ENCODE data around the gene SMAD3.

SMAD3 gene

GRCh38 chr15:67184208-67184925 is 119.0 kb downstream of the SMAD3 start:
- no peak for DNase-seq (ENCODE audit: low read depth)

- no peak for DNase-seq (ENCODE audit: low read depth)
These were observed 119.6 kb downstream of the SMAD3 start for GRCh38 chr15:67185051-67185450.

- DNase-seq (ENCODE audit: low read depth): no peak
These were observed 120.3 kb downstream of the SMAD3 start for GRCh38 chr15:67185621-67186225.

DNA sequence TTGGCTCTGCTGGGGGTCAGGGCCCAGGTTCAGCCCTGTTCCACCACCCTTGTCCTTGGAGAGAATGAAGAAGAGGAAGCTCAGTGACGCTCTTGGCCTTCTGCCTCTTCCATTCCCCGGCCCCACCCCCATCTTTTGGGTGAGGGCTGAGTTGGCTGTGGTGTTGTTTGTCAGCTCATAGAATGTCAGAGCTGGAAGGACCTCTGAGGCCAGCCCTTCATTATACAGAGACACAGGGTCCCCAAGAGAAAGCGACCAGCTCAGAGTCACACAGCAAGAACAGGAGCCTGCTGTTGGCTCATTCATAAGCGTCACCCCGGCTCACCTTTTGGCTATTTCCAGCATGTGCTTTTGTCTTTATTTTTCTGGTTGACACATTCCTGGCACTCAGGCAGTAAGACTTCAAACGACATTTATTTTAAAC is 120.8 kb downstream of the SMAD3 start:
- no peak for DNase-seq (ENCODE audit: low read depth)

DNA sequence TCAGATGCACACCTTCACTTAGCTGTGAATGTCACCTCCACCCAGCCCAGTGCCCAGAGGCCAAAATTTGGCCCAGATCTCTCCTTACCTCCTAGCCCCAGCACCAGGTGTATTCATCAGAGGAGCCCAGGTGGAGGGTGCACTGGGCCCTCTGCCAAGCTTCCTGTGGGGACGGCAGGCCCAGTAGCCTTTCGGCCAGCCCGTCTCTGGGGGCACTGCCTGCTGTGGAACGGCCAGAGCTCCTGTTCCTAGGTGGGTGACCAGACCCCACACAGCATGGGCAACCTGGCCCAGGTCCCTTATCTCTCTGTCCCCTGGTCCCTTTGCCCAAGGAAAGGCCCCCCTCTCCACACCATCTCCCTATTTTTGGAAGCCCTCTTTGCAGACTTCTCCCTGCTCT is 121.3 kb downstream of the SMAD3 start:
- no peak for DNase-seq (ENCODE audit: low read depth)

DNA sequence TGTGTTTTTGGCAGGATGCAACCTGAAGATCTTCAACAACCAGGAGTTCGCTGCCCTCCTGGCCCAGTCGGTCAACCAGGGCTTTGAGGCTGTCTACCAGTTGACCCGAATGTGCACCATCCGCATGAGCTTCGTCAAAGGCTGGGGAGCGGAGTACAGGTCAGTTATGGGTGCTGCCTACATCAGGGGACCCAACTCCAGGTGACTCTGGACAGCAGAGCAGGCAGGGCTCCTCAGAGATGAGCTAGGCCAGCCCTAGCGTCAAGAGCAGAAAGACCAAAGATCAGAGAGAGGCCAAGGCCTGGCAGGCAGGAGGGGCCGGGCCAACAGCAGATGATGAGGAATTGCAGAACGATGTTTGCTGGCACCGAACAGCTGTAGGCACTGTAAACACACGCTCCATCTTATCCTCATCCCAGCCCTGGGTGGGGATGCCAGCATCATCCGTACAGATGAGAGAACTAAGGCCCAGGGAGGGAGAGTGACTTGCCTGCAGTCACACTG is 122.0 kb downstream of the SMAD3 start:
- DNase-seq (ENCODE audit: low read depth): no peak

DNA sequence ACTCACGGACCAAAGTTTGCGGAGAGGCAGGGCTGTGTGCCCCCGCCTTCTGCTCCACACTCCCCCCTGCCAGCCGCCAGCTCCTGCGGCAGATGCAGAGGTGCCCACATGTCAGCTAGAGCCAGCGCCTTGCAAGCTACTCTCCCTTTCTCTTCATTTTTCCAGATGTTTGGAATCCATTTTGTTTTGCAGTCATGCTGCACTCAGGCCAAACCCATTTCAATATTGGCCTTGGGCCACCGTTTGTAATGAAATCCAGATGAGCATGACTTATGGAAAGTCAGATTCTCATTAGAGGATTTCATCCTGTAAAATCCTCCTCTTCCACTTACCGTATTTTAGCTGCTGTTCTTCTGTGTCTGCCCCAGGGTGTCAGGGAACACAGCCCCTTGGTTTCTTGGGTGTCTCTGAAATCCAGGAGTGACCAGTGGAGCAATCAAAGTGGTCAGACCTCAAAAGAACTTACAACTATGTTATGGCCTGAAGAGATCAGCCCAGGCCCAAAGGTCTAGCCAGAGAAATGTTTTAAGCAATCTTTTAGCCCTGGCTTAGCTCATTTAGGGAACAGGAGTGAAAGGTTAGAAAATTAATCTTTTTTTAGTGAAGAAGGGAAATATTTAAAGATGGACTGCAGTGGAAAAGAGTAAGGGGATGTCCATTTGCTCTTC is 123.3 kb downstream of the SMAD3 start:
- DNase-seq (ENCODE audit: low read depth): no peak

GRCh38 chr15:67189326-67190051 is 124.1 kb downstream of the SMAD3 start:
- no peak for DNase-seq (ENCODE audit: low read depth)

DNA sequence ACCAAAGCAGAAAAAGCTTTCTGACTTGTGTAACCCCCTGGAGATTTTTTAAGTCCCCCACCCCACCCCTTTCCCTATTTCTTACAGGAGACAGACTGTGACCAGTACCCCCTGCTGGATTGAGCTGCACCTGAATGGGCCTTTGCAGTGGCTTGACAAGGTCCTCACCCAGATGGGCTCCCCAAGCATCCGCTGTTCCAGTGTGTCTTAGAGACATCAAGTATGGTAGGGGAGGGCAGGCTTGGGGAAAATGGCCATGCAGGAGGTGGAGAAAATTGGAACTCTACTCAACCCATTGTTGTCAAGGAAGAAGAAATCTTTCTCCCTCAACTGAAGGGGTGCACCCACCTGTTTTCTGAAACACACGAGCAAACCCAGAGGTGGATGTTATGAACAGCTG is 124.9 kb downstream of the SMAD3 start:
- no peak for DNase-seq (ENCODE audit: low read depth)

DNA sequence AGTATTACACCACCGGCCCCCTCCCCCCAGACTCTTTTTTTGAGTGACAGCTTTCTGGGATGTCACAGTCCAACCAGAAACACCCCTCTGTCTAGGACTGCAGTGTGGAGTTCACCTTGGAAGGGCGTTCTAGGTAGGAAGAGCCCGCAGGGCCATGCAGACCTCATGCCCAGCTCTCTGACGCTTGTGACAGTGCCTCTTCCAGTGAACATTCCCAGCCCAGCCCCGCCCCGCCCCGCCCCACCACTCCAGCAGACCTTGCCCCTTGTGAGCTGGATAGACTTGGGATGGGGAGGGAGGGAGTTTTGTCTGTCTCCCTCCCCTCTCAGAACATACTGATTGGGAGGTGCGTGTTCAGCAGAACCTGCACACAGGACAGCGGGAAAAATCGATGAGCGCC is 125.4 kb downstream of the SMAD3 start:
- no peak for DNase-seq (ENCODE audit: low read depth)

DNA sequence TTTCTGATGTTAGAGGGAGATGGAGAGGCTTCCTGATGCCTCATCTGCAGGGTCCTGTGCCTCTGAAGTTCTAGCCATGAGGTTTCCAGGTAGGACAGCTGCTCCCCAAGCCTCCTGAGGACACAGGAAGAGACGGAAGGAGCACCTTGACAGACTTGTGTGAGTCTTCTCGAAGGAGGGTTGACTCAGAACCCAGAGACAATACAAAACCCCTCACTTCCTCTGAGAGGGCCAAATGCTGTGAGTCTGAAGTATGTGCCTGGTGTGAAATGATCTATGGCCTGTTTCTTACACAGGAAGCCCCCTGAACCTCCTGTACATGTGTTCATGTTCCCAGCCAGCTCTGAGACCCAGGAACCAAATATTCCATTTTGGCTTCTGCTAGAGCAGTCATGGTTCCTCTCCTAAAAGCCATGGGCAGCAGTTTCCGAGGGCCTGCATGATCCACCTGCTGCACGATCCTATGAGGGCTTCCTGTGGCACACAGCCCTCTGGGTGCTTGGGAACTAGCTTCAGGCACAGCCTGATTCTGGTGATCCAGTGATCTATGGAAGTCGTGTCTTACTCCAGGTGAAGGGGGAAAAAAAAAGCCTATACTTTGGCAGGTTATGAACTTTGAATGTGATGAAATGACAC is 126.9 kb downstream of the SMAD3 start:
- DNase-seq (ENCODE audit: low read depth): no peak

DNA sequence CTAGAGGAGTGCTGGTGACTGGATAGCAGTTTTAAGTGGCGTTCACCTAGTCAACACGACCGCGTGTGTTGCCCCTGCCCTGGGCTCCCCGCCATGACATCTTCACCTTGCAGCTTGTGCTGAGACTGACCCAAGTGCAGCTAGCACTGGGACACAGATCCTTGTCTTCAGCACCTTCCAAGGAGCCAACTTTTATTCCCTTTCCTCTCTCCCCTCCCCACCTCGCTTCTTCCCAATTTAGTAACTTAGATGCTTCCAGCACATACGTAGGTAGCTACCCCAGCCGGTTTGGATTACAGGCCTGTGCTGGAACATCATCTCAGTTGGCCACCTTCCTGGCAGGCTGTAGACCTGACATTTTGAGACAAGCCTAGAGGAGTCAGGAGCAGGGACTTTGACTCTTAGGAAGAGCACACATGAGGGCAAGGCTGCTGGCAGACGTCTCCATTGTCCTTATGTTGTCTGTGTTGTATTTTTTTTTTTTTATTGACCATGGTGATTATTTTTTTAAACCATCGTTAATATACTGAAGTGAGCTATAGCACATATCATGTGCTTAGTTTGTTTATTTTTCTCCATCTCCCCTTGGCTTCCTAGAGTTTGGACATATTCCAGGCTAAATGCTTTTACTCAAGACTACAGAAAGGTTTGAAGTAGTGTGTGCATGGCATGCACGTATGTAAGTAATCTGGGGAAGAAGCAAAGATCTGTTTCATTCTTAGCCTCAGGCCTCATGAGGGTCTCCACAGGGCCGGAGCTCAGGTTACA is 128.0 kb downstream of the SMAD3 start:
- DNase-seq (ENCODE audit: low read depth): no peak

GRCh38 chr15:67194171-67195114 is 129.0 kb downstream of the SMAD3 start:
- DNase-seq (ENCODE audit: low read depth): no peak

DNA sequence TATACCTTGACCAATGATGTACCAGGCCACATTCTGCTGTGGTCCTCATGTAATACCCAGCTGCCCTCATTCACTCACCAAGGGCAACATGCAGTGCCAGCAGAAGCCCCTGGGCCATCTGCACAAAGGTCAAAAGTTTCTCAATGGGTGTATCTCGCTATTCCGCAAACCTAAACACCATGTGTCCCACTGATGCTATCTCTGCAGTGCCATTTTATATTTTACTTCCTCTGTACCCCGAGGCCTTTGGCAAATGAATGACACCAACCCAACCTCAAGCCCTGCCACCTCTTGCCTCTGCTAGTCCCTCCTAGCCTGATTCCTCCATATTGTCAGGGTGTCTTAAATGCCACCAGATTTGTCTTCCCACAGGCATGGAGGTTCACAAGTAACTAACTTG is 129.9 kb downstream of the SMAD3 start:
- DNase-seq (ENCODE audit: low read depth): no peak

DNA sequence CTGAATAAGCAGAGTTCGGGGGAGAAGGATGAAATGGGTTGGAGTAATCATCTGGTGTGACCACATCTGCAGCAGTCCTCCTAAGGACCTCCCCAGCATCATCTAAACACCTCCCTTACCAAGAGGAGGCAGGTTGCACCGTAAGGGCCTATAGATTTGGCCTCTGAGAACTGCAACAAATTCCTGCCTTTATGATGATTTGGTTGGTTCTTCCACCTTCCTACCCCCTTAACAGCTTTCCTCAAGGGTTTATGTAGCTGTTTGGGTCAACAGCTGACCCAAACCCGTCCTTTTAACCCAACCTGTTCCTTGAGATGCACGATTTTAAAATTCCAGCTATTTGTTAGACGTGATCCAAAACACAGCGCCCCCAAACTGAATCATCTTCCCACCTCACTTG is 130.8 kb downstream of the SMAD3 start:
- DNase-seq (ENCODE audit: low read depth): no peak

- DNase-seq (ENCODE audit: low read depth): no peak
These were observed 131.4 kb downstream of the SMAD3 start for GRCh38 chr15:67196672-67197363.

DNA sequence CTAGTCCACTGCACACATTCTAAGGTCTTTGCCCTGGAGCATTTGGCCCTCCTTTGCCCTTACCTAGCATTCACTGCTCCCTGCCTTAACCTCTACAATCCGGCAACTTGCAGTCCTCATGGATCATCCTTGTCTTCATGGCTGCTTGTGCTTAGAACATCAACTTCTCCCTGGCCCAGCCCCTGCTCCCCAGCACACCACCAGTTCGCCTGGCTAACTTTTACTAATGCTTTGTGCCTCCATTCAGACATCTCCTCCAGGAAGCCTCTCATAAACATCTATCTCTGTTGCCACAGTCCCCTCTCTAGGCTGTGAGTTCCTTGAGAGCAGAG is 131.9 kb downstream of the SMAD3 start:
- no peak for DNase-seq (ENCODE audit: low read depth)

DNA sequence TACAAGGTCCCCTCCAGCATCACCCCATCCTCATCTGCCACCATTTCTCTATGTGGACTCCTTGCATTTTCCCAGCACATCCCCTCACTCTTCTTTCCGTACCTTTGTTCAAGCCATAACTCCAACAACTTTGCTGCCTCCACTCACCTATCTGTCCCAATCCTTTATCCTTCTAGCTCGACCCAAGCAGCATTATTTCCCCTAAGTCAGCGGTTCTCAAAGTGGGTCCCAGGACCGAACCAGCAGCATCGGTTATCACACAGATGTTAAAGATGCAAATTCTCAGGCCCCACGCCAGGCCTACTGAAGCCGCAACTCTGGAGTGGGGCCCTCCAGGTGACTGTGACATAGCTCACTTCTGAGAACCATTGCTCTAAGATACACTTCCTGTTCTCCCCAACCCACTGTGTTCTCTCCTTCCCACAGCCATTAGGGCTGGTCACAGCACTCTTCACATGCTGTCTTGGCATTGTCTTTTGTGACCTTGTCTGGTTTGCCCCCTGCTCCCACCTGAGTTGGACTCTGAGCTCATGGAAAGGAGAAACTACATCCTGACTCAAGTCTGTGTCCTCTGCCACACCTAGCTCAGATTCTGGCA is 132.9 kb downstream of the SMAD3 start:
- DNase-seq (ENCODE audit: low read depth): no peak

DNA sequence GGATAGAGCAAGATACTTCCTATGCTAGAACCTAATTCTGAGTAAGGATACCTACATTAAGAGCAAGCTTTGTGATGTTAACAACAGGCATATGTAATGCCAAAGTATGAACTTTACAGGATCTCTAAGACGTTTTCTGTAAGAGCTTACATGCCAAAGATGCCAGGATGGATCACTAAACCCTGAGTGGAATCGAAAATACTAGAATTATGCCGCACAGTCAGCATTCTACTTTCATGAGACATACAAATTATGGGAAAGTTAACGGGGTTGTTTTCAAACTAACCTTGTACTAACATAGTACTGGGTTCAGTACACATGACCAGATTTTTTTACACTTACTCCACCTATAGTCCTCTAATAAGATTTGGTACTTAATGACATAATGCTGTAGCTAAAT is 134.0 kb downstream of the SMAD3 start:
- DNase-seq (ENCODE audit: low read depth): no peak
